Hepatocyte (in vitro differentiated cells): ENCODE data around the gene NXPH1.

Source experiments
- CTCF ChIP-seq: fragments of 200-600 bp; sonication (generic); IDR thresholded peaks from 2 replicates; pipeline ENCODE4 v1.5.1; 2016; ENCODE audit warnings: antibody characterized with exemption, mild to moderate bottlenecking; ENCODE audit not compliant: poor library complexity
- EZH2 ChIP-seq: fragments of 200-600 bp; sonication (generic); IDR thresholded peaks from 2 replicates; pipeline ENCODE4 v1.6.1; 2016; ENCODE audit warnings: antibody characterized with exemption, mild to moderate bottlenecking, borderline replicate concordance

- TF ChIP-seq CTCF: no peak
- no peak for TF ChIP-seq EZH2
Observed at GRCh38 chr7:8739837-8740236, 306.4 kb downstream of the NXPH1 start.
